K562 (cell line): ENCODE measurements around the gene HOXC12. TPM values are rescaled to one million over a fixed set of nuclear protein-coding genes. Genes with fewer than 3 reads are reported as not detected.
A peak's percentile ranks its signal among the peaks of the same experiment; 100 is the strongest.

Experiments used
- CHCHD3 ChIP-seq: fragments of 250-450 bp; sonication (Bioruptor Pico); IDR thresholded peaks from 2 replicates; pipeline ENCODE4 v2.1.2; 2022; ENCODE audit warnings: mild to moderate bottlenecking
- CTBP1 ChIP-seq: fragments of 450-650 bp; IDR thresholded peaks from 2 replicates; pipeline ENCODE4 v1.6.1; 2016; ENCODE audit warnings: borderline replicate concordance
- FOXA3 ChIP-seq, 2 experiments: fragments of 450-650 bp in 1 of 2; sonication (generic) in 1 of 2; formaldehyde crosslinking; IDR thresholded peaks in 1 of 2; conservative IDR thresholded peaks in 1 of 2; 2 replicates each; pipeline versions ENCODE4 v1.4.0 to v1.8.0; 2020 to 2022; ENCODE audit warnings: mild to moderate bottlenecking in 2 of 2, missing genetic modification reagents in 1 of 2
- JUND ChIP-seq, 2 experiments: IDR thresholded peaks; 2 replicates in 1 of 2; 3 replicates in 1 of 2; pipeline ENCODE4 v1.6.1; 2011; ENCODE audit warnings: borderline replicate concordance in 2 of 2, low read depth in 2 of 2, low read length in 2 of 2, improper control_type of control experiment in 1 of 2, missing biosample characterization in 1 of 2, missing genetic modification characterization in 1 of 2, missing genetic modification reagents in 1 of 2
- MAZ ChIP-seq, 2 experiments: fragments of 450-650 bp in 1 of 2; sonication (generic) in 1 of 2; formaldehyde crosslinking; IDR thresholded peaks in 1 of 2; conservative IDR thresholded peaks in 1 of 2; 2 replicates each; pipeline versions ENCODE4 v1.4.0 to v1.5.0; 2020; ENCODE audit warnings: mild to moderate bottlenecking in 1 of 2, missing genetic modification reagents in 1 of 2
- NCOR1 ChIP-seq: fragments of 450-650 bp; IDR thresholded peaks from 2 replicates; pipeline ENCODE4 v1.6.1; 2016; ENCODE audit warnings: mild to moderate bottlenecking, moderate library complexity
- NFE2 ChIP-seq: IDR thresholded peaks from 2 replicates; pipeline ENCODE4 v1.6.1; 2014; ENCODE audit warnings: antibody characterized with exemption, low read depth
- NRF1 ChIP-seq, 2 experiments: fragments of 450-650 bp; IDR thresholded peaks in 1 of 2; conservative IDR thresholded peaks in 1 of 2; 2 replicates each; pipeline ENCODE4 v1.6.1; 2014; ENCODE audit warnings: mild to moderate bottlenecking in 2 of 2
- POLR2G ChIP-seq: fragments of 200-400 bp; formaldehyde crosslinking; IDR thresholded peaks from 2 replicates; pipeline ENCODE4 v1.6.1; 2017; ENCODE audit warnings: low read depth, mild to moderate bottlenecking, antibody characterized with exemption, low read length, moderate library complexity
- RCOR1 ChIP-seq, 2 experiments: IDR thresholded peaks; 2 replicates each; pipeline ENCODE4 v1.6.1; 2012; ENCODE audit warnings: low read depth in 2 of 2, low read length in 2 of 2, borderline replicate concordance in 1 of 2, improper control_type of control experiment in 1 of 2
- RREB1 ChIP-seq: fragments of 250-450 bp; sonication (Bioruptor Pico); IDR thresholded peaks from 2 replicates; pipeline ENCODE4 v1.4.0; 2020
- TAL1 ChIP-seq: fragments of 450-650 bp; IDR thresholded peaks from 2 replicates; pipeline ENCODE4 v1.6.1; 2016; ENCODE audit warnings: mild to moderate bottlenecking
- ZNF263 ChIP-seq: sonication (generic); formaldehyde crosslinking; IDR thresholded peaks from 2 replicates; pipeline ENCODE4 v1.8.0; 2022; ENCODE audit warnings: mild to moderate bottlenecking, missing genetic modification reagents, borderline replicate concordance
- ZNF511 ChIP-seq: sonication (generic); formaldehyde crosslinking; IDR thresholded peaks from 2 replicates; pipeline ENCODE4 v1.8.0; 2022; ENCODE audit warnings: mild to moderate bottlenecking, missing genetic modification reagents
- ZNF518B ChIP-seq: fragments of 250-450 bp; sonication (Bioruptor Pico); IDR thresholded peaks from 2 replicates; pipeline ENCODE4 v1.5.0; 2021; ENCODE audit warnings: mild to moderate bottlenecking, moderate library complexity
- ZNF830 ChIP-seq: fragments of 250-450 bp; sonication (Bioruptor Pico); IDR thresholded peaks from 2 replicates; pipeline ENCODE4 v1.5.0; 2021; ENCODE audit warnings: mild to moderate bottlenecking
- polyA plus RNA-seq, 8 experiments: library from polyadenylated mRNA; depleted of rRNA in 4 of 8; stranded (reverse) in 5 of 8; unstranded in 3 of 8; fragments of >200 nt; fragmentation: Nextera tagmentation in 2 of 8; fragmentation: Illumina TruSeq in 1 of 8; extraction: Ambion mirVana in 2 of 8; extraction: Trizol in 1 of 8; gene quantifications; 2 replicates each; pipeline versions ENCODE4 v1.2.1 to v1.2.3, GENCODE V29; 2011 to 2014; ENCODE audit warnings: inconsistent platforms in 1 of 8, missing spikeins in 1 of 8
- total RNA-seq, 7 experiments: library from RNA; depleted of rRNA in 6 of 7; stranded (reverse); fragments of >200 nt in 6 of 7; fragmentation: Illumina TruSeq in 2 of 7; extraction: Trizol in 2 of 7; gene quantifications; 2 replicates each; pipeline versions ENCODE4 v1.2.1 to v1.2.3, GENCODE V29; 2011 to 2021; ENCODE audit warnings: low replicate concordance in 1 of 7

The HOXC12 gene
- total and polyA plus RNA-seq, 9 of the 15 experiments (the other 6 are each of a cell fraction or from before 2014, with no cell fraction given): 0.04 to 0.36 (median 0.11) TPM; not detected in 1

GRCh38 chr12:53949631-53950436 is 4.9 kb upstream of the HOXC12 start (continued):
- TF ChIP-seq FOXA3 (CRISPR knock-in tag; conservative IDR thresholded peaks at IDR 0.05 in 1 of 2, IDR thresholded peaks at IDR 0.05 in 1 of 2) (peak; percentile 24 to 43; a peak in 1 of 4 replicates), POLR2G (peak; percentile 38; the same call in 1 of the 2 replicates), JUND (IDR thresholded peaks at IDR 0.05; ENCODE audit: borderline replicate concordance, low read depth, low read length) (0 out of 2 replicates have a peak, but pooled peaks have one; percentile 11), JUND (tag; IDR thresholded peaks at IDR 0.05; ENCODE audit: borderline replicate concordance, low read depth, low read length) (no peak; the same call in 2 of the 3 replicates), CHCHD3 (CRISPR knock-in tag) (no peak), ZNF518B (CRISPR knock-in tag) (no peak), ZNF263 (CRISPR knock-in tag) (peak; percentile 52; the same call in 1 of the 2 replicates), RREB1 (CRISPR knock-in tag) (0 out of 2 replicates have a peak, but pooled peaks have one; percentile 37), ZNF511 (CRISPR knock-in tag) (no peak), CTBP1 (peak; percentile 95), MAZ (CRISPR knock-in tag; conservative IDR thresholded peaks at IDR 0.05 in 1 of 2, IDR thresholded peaks at IDR 0.05 in 1 of 2) (peak in 1 of 2 experiments; percentile 71; a peak in 2 of 4 replicates), TAL1 (no peak), NRF1 (conservative IDR thresholded peaks at IDR 0.05 in 1 of 2, IDR thresholded peaks at IDR 0.05 in 1 of 2) (peak; percentile 59 to 64), NFE2 (peak; percentile 46; the same call in 1 of the 2 replicates), RCOR1 (IDR thresholded peaks at IDR 0.05; ENCODE audit: borderline replicate concordance in 1 of 2, low read depth in 2 of 2, low read length in 2 of 2) (0 out of 4 replicates have a peak, but pooled peaks of 1 of the 2 experiments have one; percentile 39), ZNF830 (0 out of 2 replicates have a peak, but pooled peaks have one; percentile 3), NCOR1 (no peak)
